ENCODE measurements around the gene PRKRIP1.
A peak's percentile ranks its signal among the peaks of the same experiment; 100 is the strongest.
"Not testable (repeated sequence)": the region's sequence is repeated elsewhere in the genome, so short reads cannot be mapped to it uniquely, and the experiment has no call there.

PRKRIP1 gene, protein sequence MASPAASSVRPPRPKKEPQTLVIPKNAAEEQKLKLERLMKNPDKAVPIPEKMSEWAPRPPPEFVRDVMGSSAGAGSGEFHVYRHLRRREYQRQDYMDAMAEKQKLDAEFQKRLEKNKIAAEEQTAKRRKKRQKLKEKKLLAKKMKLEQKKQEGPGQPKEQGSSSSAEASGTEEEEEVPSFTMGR

DNA sequence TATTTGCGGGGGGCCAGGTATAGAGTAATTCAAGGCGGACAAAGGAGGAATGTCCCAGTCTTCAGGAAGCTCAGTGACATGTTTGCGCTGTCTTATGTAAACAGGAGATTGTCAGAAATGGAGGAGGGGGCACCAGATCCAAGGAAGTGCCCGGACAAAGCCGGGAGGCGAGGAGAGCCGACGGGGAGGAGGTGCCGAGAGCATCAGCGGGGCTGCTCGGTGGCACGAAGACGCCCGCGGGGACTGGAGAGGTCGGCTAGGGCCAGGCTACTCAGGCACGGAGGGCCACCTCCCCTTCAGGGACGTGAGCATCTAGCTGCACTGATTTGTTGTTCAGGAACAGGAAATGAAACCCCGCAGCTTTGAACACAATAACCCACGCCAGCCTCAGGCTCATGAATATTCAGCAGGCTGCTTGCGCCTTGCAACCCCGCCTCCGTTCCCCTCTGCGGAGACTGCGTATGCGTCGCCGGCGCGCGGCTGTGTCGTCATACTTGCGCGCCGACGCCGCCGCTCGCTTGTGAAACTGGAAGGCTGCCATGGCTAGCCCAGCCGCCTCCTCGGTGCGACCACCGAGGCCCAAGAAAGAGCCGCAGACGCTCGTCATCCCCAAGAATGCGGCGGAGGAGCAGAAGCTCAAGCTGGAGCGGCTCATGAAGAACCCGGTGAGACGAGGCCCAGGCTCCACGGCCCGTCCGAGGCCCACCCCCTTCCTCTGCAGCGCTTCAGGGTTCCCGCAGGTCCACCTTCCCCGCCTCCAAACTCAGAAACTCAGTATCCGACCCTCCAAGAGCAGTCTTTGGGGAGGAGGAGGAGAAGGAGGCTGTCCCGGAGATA is at the start of gene PRKRIP1:
Gene PRKRIP1 (plus strand): TSS at position 491 of the 837 bp plus-strand sequence. CDS start 49 bp downstream, at position 540.
- DNase-seq, result peak; percentile 89

DNA sequence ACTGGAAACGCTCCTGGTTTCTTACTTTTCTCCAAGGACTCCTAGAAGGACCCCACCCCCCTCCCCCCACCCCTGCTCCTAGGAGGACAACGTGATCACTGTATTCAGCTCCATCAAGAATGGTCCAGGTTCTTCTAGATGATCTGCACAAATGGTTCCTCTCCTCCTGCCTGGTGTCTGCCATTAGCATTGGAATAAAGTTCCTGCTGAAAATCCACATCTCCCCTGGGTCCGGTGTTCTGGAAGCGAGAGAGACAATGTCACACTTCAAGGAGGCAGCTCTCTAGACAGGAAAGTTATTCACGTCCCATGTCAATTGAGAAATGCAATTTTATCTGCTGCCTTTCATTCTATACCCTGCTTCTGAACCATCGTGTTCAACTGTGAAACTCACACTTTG is 49.2 kb upstream of the PRKRIP1 start:
- not testable (repeated sequence) for DNase-seq

DNA sequence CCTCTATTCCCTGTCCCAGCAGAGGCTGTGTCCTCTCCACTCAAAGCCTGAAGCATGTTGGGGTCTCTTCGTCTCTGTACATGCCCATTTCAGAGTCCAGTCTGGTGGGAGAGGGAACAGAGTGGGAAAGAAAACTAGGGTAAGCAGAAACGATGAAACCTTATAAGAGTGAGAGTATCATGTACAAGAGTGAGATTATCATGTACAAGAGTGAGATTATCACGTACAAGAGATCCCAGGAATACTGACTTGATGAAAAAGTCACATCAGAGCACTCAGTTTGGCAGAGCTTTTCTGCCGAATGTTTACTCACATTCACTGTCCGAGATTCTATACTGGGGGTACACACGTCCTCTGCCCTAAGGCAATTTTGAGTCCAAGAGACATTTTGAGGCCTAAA is 39.8 kb upstream of the PRKRIP1 start, which contains the start of gene SPDYE6:
Gene SPDYE6 (minus strand): TSS at position 101 of the 400 bp plus-strand sequence. CDS start 421 bp downstream, outside the sequence.
- not testable (repeated sequence) for DNase-seq

DNA sequence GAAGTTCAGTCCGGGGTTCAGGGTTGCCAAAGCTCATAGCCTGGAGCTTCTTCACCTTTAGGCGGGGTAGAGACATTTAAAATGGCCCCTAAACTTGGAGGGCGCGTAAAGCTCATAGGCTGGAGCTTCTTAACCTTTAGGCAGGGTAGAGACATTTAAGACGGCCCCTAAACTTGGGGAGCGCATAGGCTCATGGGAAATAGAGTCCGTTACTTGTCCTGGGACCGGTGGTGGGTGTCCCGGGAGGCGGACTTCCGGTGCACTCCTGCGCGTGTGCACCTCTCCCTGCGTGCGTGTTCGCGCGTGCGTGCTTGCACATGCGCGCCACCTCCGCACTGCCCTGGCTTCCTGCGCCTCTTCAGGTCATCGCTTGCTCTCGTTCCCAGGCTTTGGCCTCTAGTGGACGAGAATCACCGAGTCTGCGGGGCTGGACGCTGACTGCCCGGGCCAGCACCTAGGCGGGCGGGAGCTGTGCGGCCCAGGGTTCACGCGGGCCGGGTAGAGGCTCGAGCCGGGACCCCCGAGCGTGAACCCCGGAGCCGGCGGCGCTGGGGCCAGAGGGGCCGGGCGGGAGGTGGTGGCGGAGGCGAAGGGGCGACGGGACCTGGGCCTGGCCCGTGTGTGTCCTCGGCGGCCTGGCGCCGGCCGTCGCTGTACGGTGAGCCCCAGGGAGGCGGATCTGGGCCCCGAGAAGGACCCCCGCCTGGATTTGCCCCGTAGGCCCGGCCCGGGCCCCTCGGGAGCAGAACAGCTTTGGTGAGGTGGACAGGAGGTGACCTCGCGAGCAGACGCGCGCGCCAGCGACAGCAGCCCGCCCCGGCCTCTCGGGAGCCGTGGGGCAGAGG is 32.4 kb upstream of the PRKRIP1 start:
- DNase-seq, result peak; percentile 98

DNA sequence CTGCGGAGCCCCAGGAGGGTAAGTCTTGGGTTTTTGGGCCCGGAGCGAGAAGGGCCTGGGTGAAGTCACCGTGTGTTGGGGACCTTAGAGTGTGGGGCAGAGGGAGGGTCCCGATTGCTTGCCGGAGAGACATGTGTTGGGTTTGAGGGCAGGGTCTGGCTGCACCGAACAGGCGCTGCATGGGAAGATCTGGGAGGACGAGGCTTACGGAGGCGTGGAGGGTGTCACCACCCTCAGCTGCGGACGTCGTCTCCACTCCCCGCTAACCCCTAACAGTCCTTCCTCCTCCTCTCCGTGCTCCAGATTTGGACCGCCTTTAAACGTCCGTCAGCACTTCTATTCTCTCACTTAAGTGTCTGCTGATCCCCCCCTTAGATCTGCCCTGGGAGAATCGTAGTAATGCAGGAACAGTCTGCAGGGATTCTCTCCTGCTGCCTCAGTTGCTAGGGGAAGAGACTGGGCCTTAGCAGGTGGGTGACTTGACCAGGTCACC is 31.7 kb upstream of the PRKRIP1 start:
- not testable (repeated sequence) for DNase-seq

DNA sequence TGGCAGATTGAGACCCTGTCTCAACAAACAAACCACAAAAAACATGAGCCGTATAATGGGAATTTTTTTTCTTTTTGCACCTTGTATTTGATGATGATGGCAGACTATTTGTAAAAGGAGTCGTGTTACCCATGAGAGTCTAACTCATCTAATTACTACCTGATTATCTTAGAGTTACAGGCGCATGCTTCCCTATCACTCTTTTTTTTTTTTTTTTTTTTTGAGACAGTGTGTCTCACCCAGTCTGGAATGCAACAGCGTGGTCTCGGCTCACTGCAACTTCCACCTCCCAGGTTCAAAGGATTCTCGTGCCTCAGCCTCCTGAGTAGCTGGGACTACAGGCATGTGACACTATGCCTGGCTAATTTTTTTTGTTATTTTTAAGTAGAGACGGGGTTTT is 30.8 kb upstream of the PRKRIP1 start:
- not testable (repeated sequence) for DNase-seq

GRCh38 chr7:102370038-102370437 is 26.1 kb upstream of the PRKRIP1 start:
- DNase-seq, result not testable (repeated sequence)

GRCh38 chr7:102372796-102373195 is 23.4 kb upstream of the PRKRIP1 start:
- DNase-seq, result not testable (repeated sequence)

DNA sequence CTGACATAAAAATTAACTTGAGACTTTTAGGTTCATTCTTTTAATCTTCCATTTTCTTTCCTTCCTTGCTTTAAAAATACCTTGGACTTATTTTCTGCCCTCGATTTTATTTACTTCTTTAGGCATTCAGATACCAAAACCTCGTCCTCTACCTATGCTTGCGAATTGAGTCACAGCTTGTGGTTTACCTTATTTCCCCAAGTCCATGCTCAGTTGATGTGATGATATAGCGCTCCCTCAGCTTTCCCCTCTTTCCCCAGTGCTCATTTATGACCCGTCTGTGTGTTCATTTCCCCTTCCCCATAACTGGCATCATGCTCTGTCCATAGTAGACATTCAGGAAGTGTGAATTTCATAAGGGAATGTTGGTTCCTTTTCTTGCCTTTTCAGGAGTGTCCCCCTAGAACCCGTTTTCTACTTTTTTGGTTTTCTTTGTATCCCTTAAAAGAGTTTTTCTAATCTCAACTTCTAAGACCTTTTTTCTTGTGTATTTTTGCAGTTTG is 19.1 kb upstream of the PRKRIP1 start:
- no peak for DNase-seq

DNA sequence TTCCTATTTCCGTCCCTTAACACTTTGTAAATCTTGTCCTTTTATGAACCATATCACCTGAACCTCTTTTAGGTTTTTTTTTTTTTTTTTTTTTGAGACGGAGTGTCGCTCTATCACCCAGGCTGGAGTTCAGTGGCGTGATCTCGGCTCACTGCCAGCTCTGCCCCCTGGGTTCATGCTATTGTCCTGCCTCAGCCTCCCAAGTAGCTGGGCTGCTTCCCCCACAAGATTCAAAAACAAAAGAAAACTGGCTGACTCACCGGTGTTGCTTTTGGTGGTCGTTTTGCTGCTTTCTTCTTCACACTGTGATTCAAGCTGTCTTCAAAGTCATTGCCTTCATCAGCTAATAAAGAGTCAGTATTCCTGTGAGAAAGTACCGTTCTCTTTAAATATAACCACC is 15.3 kb upstream of the PRKRIP1 start:
- not testable (repeated sequence) for DNase-seq

DNA sequence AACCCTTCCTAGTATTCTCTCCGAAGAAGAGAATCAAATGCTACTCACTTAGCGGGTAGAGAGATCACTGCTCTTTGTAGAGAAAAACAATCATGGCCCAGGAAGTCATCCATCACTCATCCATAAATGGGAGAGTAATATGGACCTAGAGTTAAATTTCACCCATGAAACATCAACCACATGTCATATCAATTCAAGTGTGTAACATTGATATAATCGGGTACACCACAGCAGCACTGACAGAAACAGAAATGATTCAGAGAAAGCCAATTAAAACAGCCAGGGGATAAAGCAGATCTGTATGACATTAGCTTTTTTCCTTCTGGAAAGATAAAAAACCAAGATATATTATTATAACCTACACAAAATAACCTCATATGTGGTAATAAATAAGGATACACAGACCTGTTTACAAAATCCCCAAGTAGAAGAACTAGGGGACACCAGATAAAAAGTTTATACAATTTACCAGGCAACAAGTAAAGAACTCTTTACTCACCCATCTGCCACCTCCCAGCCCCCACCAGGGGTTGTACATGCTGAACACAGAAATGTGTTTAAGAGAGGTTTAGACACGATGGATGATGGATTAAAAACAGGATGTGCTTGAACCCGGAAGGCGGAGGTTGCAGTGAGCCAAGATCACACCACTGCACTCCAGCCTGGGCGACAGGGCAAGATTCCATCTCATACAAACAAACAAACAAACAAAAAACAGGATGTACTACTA is 14.3 kb upstream of the PRKRIP1 start:
- DNase-seq, result not testable (repeated sequence)

GRCh38 chr7:102387064-102387463 is 9.1 kb upstream of the PRKRIP1 start:
- DNase-seq, result no peak

DNA sequence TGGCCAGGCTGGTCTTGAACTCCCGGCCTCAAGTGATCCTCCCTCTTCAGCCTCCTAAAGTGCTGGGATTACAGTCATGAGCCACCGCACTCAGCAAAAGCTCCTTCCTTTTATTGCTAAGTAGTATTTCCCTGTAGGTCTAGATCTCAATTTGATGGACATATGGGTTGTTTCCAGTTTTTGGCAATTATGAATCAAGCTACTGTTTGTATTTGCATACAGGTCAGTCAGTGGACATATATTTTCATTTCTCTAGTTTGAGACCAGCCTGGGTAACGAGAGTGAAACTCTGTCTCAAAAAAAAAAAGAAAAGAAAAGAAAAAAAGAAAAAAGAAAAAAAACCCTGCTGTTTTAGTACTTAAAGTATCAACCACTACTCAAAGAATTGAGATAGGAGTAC is 6.4 kb upstream of the PRKRIP1 start:
- no peak for DNase-seq

DNA sequence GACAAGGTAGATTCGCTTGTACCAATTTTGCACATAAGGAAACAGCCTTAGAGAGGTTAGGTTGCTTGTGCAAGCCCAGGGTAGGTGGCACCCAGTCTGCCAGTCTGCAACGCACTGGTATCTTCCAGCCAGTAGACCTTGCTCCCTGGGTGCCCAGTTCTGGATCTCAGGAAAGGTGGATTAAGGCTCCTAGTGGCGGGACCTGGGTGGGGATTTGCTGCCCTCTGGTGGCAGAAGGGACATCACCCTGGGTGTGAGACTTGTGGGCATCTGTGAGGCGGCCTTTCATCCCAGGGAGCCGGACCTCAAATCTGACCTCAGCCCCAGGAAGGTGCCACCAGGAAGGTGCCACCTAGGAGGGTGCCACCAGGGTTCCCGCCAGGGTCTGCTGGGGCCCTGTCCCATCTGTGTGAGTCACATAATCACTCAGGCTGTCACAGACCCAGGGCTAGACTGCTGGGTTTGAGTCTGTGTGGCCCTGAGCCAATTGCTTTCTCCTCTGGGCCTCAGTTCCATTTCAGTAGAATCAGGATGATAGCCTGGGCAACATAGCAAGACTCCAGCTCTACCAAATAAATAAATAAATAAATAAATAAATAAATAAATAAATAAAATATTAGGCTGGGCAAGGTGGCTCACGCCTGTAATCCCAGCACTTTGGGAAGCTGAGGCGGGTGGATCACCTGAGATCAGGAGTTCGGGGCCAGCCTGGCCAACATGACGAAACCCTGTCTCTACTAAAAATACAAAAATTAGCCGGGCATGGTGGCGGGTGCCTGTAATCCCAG is 5.3 kb upstream of the PRKRIP1 start:
- peak; percentile 51 for DNase-seq

DNA sequence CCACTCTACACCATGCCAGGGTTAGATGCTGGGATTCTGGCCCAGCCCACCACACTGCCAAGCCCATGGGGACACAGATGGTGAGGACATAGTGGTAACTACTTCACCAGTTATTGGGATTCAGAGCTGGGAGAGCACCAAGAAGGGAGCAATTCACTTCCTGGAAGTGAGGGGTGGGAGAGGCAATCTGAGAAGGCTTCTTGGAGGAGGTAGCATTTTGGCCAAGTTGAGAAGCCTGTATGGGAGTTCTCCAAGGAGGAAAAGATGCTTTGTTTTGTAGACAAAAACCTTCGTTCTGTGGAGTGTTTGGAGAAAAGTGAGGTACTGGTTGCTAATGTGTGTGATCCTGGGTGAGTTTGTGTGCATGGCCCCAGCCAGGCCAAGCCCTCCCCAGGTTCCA is 3.8 kb upstream of the PRKRIP1 start:
- no peak for DNase-seq

- DNase-seq, result no peak
Observed at GRCh38 chr7:102393467-102393866, 2.7 kb upstream of the PRKRIP1 start.

DNA sequence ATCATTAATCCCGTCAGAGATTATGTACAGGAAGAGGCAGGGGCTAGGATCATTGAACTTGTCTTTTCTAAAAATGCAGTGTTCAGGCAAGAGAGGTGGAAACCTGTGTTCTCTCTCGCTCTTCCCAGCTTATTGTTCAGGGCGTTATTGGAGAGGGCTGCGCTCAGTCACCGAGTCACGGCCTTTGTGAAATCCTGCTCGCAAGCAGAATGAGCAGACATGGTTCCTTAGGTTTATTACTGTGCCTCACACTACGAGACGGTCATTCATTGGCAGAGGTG is 631 bp upstream of the PRKRIP1 start:
- no peak for DNase-seq

GRCh38 chr7:102396710-102397019 is 502 bp downstream of the PRKRIP1 start:
- no peak for DNase-seq

- no peak for DNase-seq
Observed at GRCh38 chr7:102398543-102398942, 2.4 kb downstream of the PRKRIP1 start.

- no peak for DNase-seq
Observed at GRCh38 chr7:102400360-102400759, 4.2 kb downstream of the PRKRIP1 start.

- DNase-seq, result no peak
Observed at GRCh38 chr7:102403563-102403962, 7.4 kb downstream of the PRKRIP1 start.

Measured in NCI-H1694 (cell line).